GM15510 (cell line): ENCODE data around the gene CAMK1D.

Source experiments
- POLR2A ChIP-seq: IDR thresholded peaks from 3 replicates; pipeline ENCODE4 v1.6.1; 2011; ENCODE audit warnings: borderline replicate concordance; ENCODE audit not compliant: insufficient read length; ENCODE audit errors: extremely low read depth

CAMK1D gene

DNA sequence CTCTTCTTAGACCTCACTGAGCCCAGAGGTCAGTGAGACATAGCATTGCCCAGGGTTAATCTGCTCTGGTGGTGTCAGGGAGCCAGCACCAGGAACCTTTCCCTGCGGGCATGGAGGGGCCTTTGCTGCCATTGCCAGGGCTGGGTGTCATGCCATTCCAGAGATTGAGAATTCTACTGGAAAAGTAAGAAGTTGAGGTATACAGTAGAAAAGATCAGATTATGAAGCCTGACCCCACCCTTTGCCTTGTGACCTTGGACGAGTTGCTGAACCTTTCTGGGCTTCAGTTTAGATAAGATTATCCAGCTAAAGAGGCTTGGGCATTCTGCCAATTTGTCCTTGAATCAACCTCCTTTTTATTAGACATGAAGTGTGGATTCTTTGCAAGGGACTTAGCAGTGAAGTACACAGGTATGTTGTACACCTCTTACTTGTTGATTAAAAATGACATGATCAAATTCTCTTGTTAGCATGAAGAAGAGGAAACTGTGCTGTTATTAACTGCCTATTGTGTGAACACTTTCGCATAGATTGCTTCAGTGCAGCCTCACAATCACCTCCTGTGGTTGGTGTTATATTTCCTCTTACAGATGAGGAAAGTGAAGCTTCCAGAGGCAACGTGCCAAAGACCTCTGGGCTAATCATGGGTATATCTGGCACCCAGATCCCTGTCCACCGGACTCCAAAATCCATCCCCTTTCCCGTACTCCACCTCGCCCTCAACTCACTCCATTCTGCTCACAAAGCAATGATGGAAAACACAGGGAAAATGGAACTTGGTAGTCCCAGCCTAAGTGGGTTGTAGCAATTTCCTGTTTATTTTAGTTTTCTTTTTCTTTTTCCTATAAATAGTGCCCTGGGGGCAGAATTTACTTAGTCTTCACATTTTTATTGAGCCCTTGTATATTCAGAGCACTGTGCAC lies 151.3 kb downstream of the CAMK1D start:
- TF ChIP-seq POLR2A: no peak

- no peak for TF ChIP-seq POLR2A
Observed at GRCh38 chr10:12501324-12501723, 152.0 kb downstream of the CAMK1D start.

GRCh38 chr10:12501841-12502525 lies 152.6 kb downstream of the CAMK1D start:
- TF ChIP-seq POLR2A: no peak

- TF ChIP-seq POLR2A: no peak
Observed at GRCh38 chr10:12502526-12503274, 153.4 kb downstream of the CAMK1D start.

- TF ChIP-seq POLR2A: no peak
Observed at GRCh38 chr10:12503311-12503710, 154.0 kb downstream of the CAMK1D start.

DNA sequence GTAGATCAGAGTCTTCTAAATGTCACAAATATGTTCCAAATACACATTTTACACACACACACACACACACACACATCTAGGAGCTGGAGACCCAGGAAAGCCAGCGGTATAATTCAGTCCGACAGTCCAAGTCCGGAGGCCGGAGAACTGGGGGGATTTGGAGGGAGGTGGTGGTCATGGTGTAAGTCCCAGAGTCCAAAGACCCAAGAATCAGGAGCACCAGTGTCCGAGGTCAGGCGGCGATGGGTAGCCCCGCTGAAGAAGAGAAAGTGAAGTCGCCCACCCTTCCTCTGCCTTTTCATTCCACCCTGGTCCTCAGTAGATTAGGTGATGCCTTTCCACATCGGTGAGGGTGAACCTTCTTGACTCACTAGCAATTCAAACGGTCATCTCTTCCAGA lies 154.8 kb downstream of the CAMK1D start:
- no peak for TF ChIP-seq POLR2A

- no peak for TF ChIP-seq POLR2A
Observed at GRCh38 chr10:12504628-12505027, 155.3 kb downstream of the CAMK1D start.

GRCh38 chr10:12505683-12506082 lies 156.3 kb downstream of the CAMK1D start:
- TF ChIP-seq POLR2A: no peak

- no peak for TF ChIP-seq POLR2A
Observed at GRCh38 chr10:12507165-12507850, 158.0 kb downstream of the CAMK1D start.

DNA sequence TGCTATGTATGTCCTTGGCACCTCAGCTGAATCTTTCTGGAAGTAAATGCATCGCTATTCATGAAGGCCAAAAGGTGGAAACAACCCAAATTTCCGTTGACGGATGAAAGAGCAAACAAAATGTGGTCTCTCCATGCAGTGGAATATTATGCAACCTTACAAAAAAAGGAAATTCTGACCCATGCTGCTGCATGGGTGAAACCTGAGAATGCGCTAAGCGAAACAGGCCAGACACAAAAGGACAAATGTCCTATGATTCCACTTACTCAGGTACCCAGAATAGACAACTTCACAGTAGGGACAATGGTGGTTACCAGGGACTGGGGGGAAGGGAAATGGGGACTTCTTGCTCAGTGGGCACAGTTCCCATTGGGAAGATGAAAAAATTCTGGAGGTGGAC lies 158.8 kb downstream of the CAMK1D start:
- no peak for TF ChIP-seq POLR2A

GRCh38 chr10:12509016-12509793 lies 159.9 kb downstream of the CAMK1D start:
- TF ChIP-seq POLR2A: no peak

DNA sequence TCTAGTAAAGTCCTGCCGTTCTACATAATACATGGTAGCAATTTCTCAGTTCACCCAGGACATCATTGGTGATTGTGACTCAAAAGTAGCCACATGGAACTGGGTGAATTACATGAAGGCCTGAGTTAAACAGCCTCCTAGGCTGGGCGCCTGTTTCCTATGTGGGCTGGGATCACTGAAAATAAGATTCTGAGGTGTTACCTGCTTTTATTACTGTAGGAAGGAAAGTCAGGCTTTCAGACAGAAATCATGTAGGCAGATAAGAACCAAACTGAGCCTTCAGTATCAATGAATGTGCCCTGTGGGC lies 160.4 kb downstream of the CAMK1D start:
- TF ChIP-seq POLR2A: no peak

- no peak for TF ChIP-seq POLR2A
Observed at GRCh38 chr10:12510501-12510941, 161.2 kb downstream of the CAMK1D start.

GRCh38 chr10:12510984-12511383 lies 161.6 kb downstream of the CAMK1D start:
- no peak for TF ChIP-seq POLR2A
